H1 (cell line): ENCODE results near the gene SNED1. TPM values are rescaled to one million over a fixed set of nuclear protein-coding genes. Genes with fewer than 3 reads are reported as not detected.

Source experiments
- BACH1 ChIP-seq: IDR thresholded peaks from 2 replicates; pipeline ENCODE4 v1.6.1; 2012; ENCODE audit warnings: low read length, improper control_type of control experiment
- CBX5 ChIP-seq: fragments of 300-800, 300-1000 bp; sonication (generic); IDR thresholded peaks from 2 replicates; pipeline ENCODE4 v1.7.1; 2016; ENCODE audit warnings: antibody characterized with exemption, low read length, low read depth
- CBX8 ChIP-seq: fragments of 300-800, 300-1000 bp; sonication (generic); IDR thresholded peaks from 2 replicates; pipeline ENCODE4 v1.7.1; 2016; ENCODE audit warnings: low read depth, low read length, borderline replicate concordance
- FOSL1 ChIP-seq: IDR thresholded peaks from 2 replicates; pipeline ENCODE4 v1.6.1; 2011; ENCODE audit warnings: mild to moderate bottlenecking, low read depth, low read length, moderate library complexity; ENCODE audit not compliant: insufficient read depth
- HDAC2 ChIP-seq, 2 experiments: fragments of 300-600 bp in 1 of 2; sonication (generic) in 1 of 2; IDR thresholded peaks; 2 replicates each; pipeline ENCODE4 v1.6.1; 2011 to 2012; ENCODE audit warnings: low read depth in 2 of 2, low read length in 2 of 2, mild to moderate bottlenecking in 2 of 2, moderate library complexity in 2 of 2, borderline replicate concordance in 1 of 2, inconsistent platforms in 1 of 2
- KDM4A ChIP-seq: IDR thresholded peaks from one replicate; pipeline ENCODE4 v1.7.1; 2012; ENCODE audit warnings: low read depth, mild to moderate bottlenecking, moderate library complexity, low read length, inconsistent platforms; ENCODE audit not compliant: severe bottlenecking
- SIN3A ChIP-seq, 2 experiments: IDR thresholded peaks in 1 of 2; conservative IDR thresholded peaks in 1 of 2; 2 replicates each; pipeline ENCODE4 v1.6.1; 2011 to 2012; ENCODE audit warnings: low read length in 2 of 2, improper control_type of control experiment in 1 of 2, low read depth in 1 of 2, mild to moderate bottlenecking in 1 of 2
- polyA plus RNA-seq, 7 experiments: library from polyadenylated mRNA; depleted of rRNA in 3 of 7; stranded (reverse) in 5 of 7; unstranded in 2 of 7; fragments of >200 nt in 5 of 7; fragments of 200-250 nt in 2 of 7; gene quantifications; 1 replicate in 5 of 7; 2 replicates in 1 of 7; 4 replicates in 1 of 7; pipeline versions ENCODE4 v1.2.1 to v1.2.3, GENCODE V29; 2011 to 2013; ENCODE audit warnings: missing spikeins in 2 of 7, mixed read lengths in 2 of 7
- total RNA-seq: library from RNA; stranded (reverse); fragmentation: NEBNext Ultra II Directional; extraction: Animal tissue kit (Norgen Biotek cat#: 25700); gene quantifications from 2 replicates; pipeline ENCODE4 v1.2.1, GENCODE V29; 2021
- TF ChIP-seq, protein P1 (sequence below): fragments of 300-600 bp; sonication (generic); IDR thresholded peaks from 2 replicates; pipeline ENCODE4 v1.7.1; 2012; ENCODE audit warnings: low read length, moderate library complexity, mild to moderate bottlenecking, inconsistent platforms; ENCODE audit not compliant: insufficient replicate concordance
- TF ChIP-seq, protein P2 (sequence below): IDR thresholded peaks from 2 replicates; pipeline ENCODE4 v1.6.1; 2012; ENCODE audit warnings: inconsistent platforms
- TF ChIP-seq, protein P3 (sequence below): IDR thresholded peaks from 2 replicates; pipeline ENCODE4 v1.6.1; 2012; ENCODE audit warnings: inconsistent platforms

SNED1 gene
- total and polyA plus RNA-seq, 2 of the 8 experiments (the other 6 are each of a cell fraction or from before 2014, with no cell fraction given), result 1.9 TPM

- TF ChIP-seq, protein P1, sequence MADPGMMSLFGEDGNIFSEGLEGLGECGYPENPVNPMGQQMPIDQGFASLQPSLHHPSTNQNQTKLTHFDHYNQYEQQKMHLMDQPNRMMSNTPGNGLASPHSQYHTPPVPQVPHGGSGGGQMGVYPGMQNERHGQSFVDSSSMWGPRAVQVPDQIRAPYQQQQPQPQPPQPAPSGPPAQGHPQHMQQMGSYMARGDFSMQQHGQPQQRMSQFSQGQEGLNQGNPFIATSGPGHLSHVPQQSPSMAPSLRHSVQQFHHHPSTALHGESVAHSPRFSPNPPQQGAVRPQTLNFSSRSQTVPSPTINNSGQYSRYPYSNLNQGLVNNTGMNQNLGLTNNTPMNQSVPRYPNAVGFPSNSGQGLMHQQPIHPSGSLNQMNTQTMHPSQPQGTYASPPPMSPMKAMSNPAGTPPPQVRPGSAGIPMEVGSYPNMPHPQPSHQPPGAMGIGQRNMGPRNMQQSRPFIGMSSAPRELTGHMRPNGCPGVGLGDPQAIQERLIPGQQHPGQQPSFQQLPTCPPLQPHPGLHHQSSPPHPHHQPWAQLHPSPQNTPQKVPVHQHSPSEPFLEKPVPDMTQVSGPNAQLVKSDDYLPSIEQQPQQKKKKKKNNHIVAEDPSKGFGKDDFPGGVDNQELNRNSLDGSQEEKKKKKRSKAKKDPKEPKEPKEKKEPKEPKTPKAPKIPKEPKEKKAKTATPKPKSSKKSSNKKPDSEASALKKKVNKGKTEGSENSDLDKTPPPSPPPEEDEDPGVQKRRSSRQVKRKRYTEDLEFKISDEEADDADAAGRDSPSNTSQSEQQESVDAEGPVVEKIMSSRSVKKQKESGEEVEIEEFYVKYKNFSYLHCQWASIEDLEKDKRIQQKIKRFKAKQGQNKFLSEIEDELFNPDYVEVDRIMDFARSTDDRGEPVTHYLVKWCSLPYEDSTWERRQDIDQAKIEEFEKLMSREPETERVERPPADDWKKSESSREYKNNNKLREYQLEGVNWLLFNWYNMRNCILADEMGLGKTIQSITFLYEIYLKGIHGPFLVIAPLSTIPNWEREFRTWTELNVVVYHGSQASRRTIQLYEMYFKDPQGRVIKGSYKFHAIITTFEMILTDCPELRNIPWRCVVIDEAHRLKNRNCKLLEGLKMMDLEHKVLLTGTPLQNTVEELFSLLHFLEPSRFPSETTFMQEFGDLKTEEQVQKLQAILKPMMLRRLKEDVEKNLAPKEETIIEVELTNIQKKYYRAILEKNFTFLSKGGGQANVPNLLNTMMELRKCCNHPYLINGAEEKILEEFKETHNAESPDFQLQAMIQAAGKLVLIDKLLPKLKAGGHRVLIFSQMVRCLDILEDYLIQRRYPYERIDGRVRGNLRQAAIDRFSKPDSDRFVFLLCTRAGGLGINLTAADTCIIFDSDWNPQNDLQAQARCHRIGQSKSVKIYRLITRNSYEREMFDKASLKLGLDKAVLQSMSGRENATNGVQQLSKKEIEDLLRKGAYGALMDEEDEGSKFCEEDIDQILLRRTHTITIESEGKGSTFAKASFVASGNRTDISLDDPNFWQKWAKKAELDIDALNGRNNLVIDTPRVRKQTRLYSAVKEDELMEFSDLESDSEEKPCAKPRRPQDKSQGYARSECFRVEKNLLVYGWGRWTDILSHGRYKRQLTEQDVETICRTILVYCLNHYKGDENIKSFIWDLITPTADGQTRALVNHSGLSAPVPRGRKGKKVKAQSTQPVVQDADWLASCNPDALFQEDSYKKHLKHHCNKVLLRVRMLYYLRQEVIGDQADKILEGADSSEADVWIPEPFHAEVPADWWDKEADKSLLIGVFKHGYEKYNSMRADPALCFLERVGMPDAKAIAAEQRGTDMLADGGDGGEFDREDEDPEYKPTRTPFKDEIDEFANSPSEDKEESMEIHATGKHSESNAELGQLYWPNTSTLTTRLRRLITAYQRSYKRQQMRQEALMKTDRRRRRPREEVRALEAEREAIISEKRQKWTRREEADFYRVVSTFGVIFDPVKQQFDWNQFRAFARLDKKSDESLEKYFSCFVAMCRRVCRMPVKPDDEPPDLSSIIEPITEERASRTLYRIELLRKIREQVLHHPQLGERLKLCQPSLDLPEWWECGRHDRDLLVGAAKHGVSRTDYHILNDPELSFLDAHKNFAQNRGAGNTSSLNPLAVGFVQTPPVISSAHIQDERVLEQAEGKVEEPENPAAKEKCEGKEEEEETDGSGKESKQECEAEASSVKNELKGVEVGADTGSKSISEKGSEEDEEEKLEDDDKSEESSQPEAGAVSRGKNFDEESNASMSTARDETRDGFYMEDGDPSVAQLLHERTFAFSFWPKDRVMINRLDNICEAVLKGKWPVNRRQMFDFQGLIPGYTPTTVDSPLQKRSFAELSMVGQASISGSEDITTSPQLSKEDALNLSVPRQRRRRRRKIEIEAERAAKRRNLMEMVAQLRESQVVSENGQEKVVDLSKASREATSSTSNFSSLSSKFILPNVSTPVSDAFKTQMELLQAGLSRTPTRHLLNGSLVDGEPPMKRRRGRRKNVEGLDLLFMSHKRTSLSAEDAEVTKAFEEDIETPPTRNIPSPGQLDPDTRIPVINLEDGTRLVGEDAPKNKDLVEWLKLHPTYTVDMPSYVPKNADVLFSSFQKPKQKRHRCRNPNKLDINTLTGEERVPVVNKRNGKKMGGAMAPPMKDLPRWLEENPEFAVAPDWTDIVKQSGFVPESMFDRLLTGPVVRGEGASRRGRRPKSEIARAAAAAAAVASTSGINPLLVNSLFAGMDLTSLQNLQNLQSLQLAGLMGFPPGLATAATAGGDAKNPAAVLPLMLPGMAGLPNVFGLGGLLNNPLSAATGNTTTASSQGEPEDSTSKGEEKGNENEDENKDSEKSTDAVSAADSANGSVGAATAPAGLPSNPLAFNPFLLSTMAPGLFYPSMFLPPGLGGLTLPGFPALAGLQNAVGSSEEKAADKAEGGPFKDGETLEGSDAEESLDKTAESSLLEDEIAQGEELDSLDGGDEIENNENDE, result no peak
- TF ChIP-seq, protein P2, sequence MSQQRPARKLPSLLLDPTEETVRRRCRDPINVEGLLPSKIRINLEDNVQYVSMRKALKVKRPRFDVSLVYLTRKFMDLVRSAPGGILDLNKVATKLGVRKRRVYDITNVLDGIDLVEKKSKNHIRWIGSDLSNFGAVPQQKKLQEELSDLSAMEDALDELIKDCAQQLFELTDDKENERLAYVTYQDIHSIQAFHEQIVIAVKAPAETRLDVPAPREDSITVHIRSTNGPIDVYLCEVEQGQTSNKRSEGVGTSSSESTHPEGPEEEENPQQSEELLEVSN, result no peak
- no peak for TF ChIP-seq SIN3A (conservative IDR thresholded peaks at IDR 0.05 in 1 of 2, IDR thresholded peaks at IDR 0.05 in 1 of 2; ENCODE audit: low read depth in 1 of 2, low read length in 2 of 2)
- no peak for TF ChIP-seq FOSL1
- TF ChIP-seq KDM4A, result no peak
- TF ChIP-seq CBX8, result no peak
- TF ChIP-seq BACH1, result no peak
- TF ChIP-seq CBX5, result no peak
- TF ChIP-seq, protein P3, sequence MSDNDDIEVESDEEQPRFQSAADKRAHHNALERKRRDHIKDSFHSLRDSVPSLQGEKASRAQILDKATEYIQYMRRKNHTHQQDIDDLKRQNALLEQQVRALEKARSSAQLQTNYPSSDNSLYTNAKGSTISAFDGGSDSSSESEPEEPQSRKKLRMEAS, result no peak
- no peak for TF ChIP-seq HDAC2 (IDR thresholded peaks at IDR 0.05; ENCODE audit: borderline replicate concordance in 1 of 2, low read depth in 2 of 2, low read length in 2 of 2)
These were observed 142.0 kb downstream of the SNED1 start (continued) for GRCh38 chr2:241140445-241140840.
